Measurements from ENCODE around the gene ODAD2.

ODAD2 gene
- total RNA-seq: 0 to 0.35 (median 0) reads per million in 3 donors

- H3K27ac ChIP-seq (ENCODE audit: insufficient read depth, low read length, poor library complexity, severe bottlenecking): no peak within 1 kb of the TSS
These were observed at the start of gene ODAD2 for GRCh38 chr10:27998954-27999275. Gene ODAD2 (minus strand): TSS chr10:27999079. CDS start chr10:27995142, 3,937 bp downstream.

GRCh38 chr10:28047061-28047460, 48.2 kb upstream of the ODAD2 start:
- no peaks in the 10 kb centered on the region for H3K9me3 ChIP-seq (ENCODE audit: control insufficient read depth, low read length)
- H3K36me3 ChIP-seq (ENCODE audit: control insufficient read depth, insufficient read depth, low read length): no peaks in the 10 kb centered on the region
- no peak overlapping the region for H3K27ac ChIP-seq (ENCODE audit: insufficient read depth, low read length, poor library complexity, severe bottlenecking)
- DNase-seq: no peak
- H3K27me3 ChIP-seq (replicated peaks; ENCODE audit: control insufficient read depth, insufficient read depth, low read length, poor library complexity, severe bottlenecking): no peaks in the 10 kb centered on the region
- no peak overlapping the region for H3K4me3 ChIP-seq (ENCODE audit: insufficient read depth, low read depth, low read length, poor library complexity, severe bottlenecking)
- no peaks in the 10 kb centered on the region for H3K4me1 ChIP-seq (ENCODE audit: control insufficient read depth, insufficient read depth, low read length, poor library complexity, severe bottlenecking)

More at GRCh38 chr10:27998954-27999275, at the start of gene ODAD2:
- Histone ChIP-seq H3K9me3 (ENCODE audit: control insufficient read depth, low read length) (no peaks in the 10 kb centered on the region), H3K4me3 (ENCODE audit: insufficient read depth, low read depth, low read length, poor library complexity, severe bottlenecking) (peak within 1 kb of the TSS; percentile 57), H3K4me1 (ENCODE audit: control insufficient read depth, insufficient read depth, low read length, poor library complexity, severe bottlenecking) (no peaks in the 10 kb centered on the region), H3K27me3 (replicated peaks; ENCODE audit: control insufficient read depth, insufficient read depth, low read length, poor library complexity, severe bottlenecking) (peaks cover 5% of the 10 kb centered on the region), H3K36me3 (ENCODE audit: control insufficient read depth, insufficient read depth, low read length) (no peaks in the 10 kb centered on the region)
- no peak for DNase-seq

GRCh38 chr10:28046579-28046978, 47.7 kb upstream of the ODAD2 start:
- Histone ChIP-seq H3K27me3 (replicated peaks; ENCODE audit: control insufficient read depth, insufficient read depth, low read length, poor library complexity, severe bottlenecking) (no peaks in the 10 kb centered on the region), H3K36me3 (ENCODE audit: control insufficient read depth, insufficient read depth, low read length) (no peaks in the 10 kb centered on the region), H3K9me3 (ENCODE audit: control insufficient read depth, low read length) (no peaks in the 10 kb centered on the region), H3K27ac (ENCODE audit: insufficient read depth, low read length, poor library complexity, severe bottlenecking) (no peak overlapping the region), H3K4me1 (ENCODE audit: control insufficient read depth, insufficient read depth, low read length, poor library complexity, severe bottlenecking) (no peaks in the 10 kb centered on the region), H3K4me3 (ENCODE audit: insufficient read depth, low read depth, low read length, poor library complexity, severe bottlenecking) (no peak overlapping the region)
- no peak for DNase-seq

GRCh38 chr10:28043941-28044340, 45.1 kb upstream of the ODAD2 start:
- H3K4me3 ChIP-seq (ENCODE audit: insufficient read depth, low read depth, low read length, poor library complexity, severe bottlenecking): no peak overlapping the region
- no peaks in the 10 kb centered on the region for H3K9me3 ChIP-seq (ENCODE audit: control insufficient read depth, low read length)
- H3K27me3 ChIP-seq (replicated peaks; ENCODE audit: control insufficient read depth, insufficient read depth, low read length, poor library complexity, severe bottlenecking): peaks cover 4% of the 10 kb centered on the region
- H3K36me3 ChIP-seq (ENCODE audit: control insufficient read depth, insufficient read depth, low read length): no peaks in the 10 kb centered on the region
- no peaks in the 10 kb centered on the region for H3K4me1 ChIP-seq (ENCODE audit: control insufficient read depth, insufficient read depth, low read length, poor library complexity, severe bottlenecking)
- no peak overlapping the region for H3K27ac ChIP-seq (ENCODE audit: insufficient read depth, low read length, poor library complexity, severe bottlenecking)
- no peak for DNase-seq

GRCh38 chr10:28036587-28036986, 37.7 kb upstream of the ODAD2 start:
- no peak overlapping the region for H3K4me3 ChIP-seq (ENCODE audit: insufficient read depth, low read depth, low read length, poor library complexity, severe bottlenecking)
- no peak overlapping the region for H3K27ac ChIP-seq (ENCODE audit: insufficient read depth, low read length, poor library complexity, severe bottlenecking)
- no peaks in the 10 kb centered on the region for H3K4me1 ChIP-seq (ENCODE audit: control insufficient read depth, insufficient read depth, low read length, poor library complexity, severe bottlenecking)
- H3K36me3 ChIP-seq (ENCODE audit: control insufficient read depth, insufficient read depth, low read length): no peaks in the 10 kb centered on the region
- DNase-seq: no peak
- peaks cover 4% of the 10 kb centered on the region for H3K27me3 ChIP-seq (replicated peaks; ENCODE audit: control insufficient read depth, insufficient read depth, low read length, poor library complexity, severe bottlenecking)
- H3K9me3 ChIP-seq (ENCODE audit: control insufficient read depth, low read length): no peaks in the 10 kb centered on the region

GRCh38 chr10:28020993-28021982, 22.4 kb upstream of the ODAD2 start:
- H3K27ac ChIP-seq (ENCODE audit: insufficient read depth, low read length, poor library complexity, severe bottlenecking): no peak overlapping the region
- H3K9me3 ChIP-seq (ENCODE audit: control insufficient read depth, low read length): no peaks in the 10 kb centered on the region
- no peak for DNase-seq
- H3K4me3 ChIP-seq (ENCODE audit: insufficient read depth, low read depth, low read length, poor library complexity, severe bottlenecking): no peak overlapping the region
- no peaks in the 10 kb centered on the region for H3K27me3 ChIP-seq (replicated peaks; ENCODE audit: control insufficient read depth, insufficient read depth, low read length, poor library complexity, severe bottlenecking)
- no peaks in the 10 kb centered on the region for H3K36me3 ChIP-seq (ENCODE audit: control insufficient read depth, insufficient read depth, low read length)
- H3K4me1 ChIP-seq (ENCODE audit: control insufficient read depth, insufficient read depth, low read length, poor library complexity, severe bottlenecking): no peaks in the 10 kb centered on the region

- no peak for DNase-seq
- H3K4me1 ChIP-seq (ENCODE audit: control insufficient read depth, insufficient read depth, low read length, poor library complexity, severe bottlenecking): no peaks in the 10 kb centered on the region
- H3K27ac ChIP-seq (ENCODE audit: insufficient read depth, low read length, poor library complexity, severe bottlenecking): no peak overlapping the region
- H3K4me3 ChIP-seq (ENCODE audit: insufficient read depth, low read depth, low read length, poor library complexity, severe bottlenecking): no peak overlapping the region
- H3K9me3 ChIP-seq (ENCODE audit: control insufficient read depth, low read length): no peaks in the 10 kb centered on the region
- no peaks in the 10 kb centered on the region for H3K36me3 ChIP-seq (ENCODE audit: control insufficient read depth, insufficient read depth, low read length)
- no peaks in the 10 kb centered on the region for H3K27me3 ChIP-seq (replicated peaks; ENCODE audit: control insufficient read depth, insufficient read depth, low read length, poor library complexity, severe bottlenecking)
These were observed 21.4 kb upstream of the ODAD2 start for GRCh38 chr10:28020080-28020860.

- no peaks in the 10 kb centered on the region for H3K36me3 ChIP-seq (ENCODE audit: control insufficient read depth, insufficient read depth, low read length)
- no peak for DNase-seq
- H3K4me3 ChIP-seq (ENCODE audit: insufficient read depth, low read depth, low read length, poor library complexity, severe bottlenecking): no peak overlapping the region
- no peak overlapping the region for H3K27ac ChIP-seq (ENCODE audit: insufficient read depth, low read length, poor library complexity, severe bottlenecking)
- no peaks in the 10 kb centered on the region for H3K4me1 ChIP-seq (ENCODE audit: control insufficient read depth, insufficient read depth, low read length, poor library complexity, severe bottlenecking)
- H3K9me3 ChIP-seq (ENCODE audit: control insufficient read depth, low read length): no peaks in the 10 kb centered on the region
- no peaks in the 10 kb centered on the region for H3K27me3 ChIP-seq (replicated peaks; ENCODE audit: control insufficient read depth, insufficient read depth, low read length, poor library complexity, severe bottlenecking)
These were observed 15.8 kb upstream of the ODAD2 start for GRCh38 chr10:28014651-28015050.

- no peaks in the 10 kb centered on the region for H3K36me3 ChIP-seq (ENCODE audit: control insufficient read depth, insufficient read depth, low read length)
- no peaks in the 10 kb centered on the region for H3K27me3 ChIP-seq (replicated peaks; ENCODE audit: control insufficient read depth, insufficient read depth, low read length, poor library complexity, severe bottlenecking)
- no peak overlapping the region for H3K4me3 ChIP-seq (ENCODE audit: insufficient read depth, low read depth, low read length, poor library complexity, severe bottlenecking)
- H3K27ac ChIP-seq (ENCODE audit: insufficient read depth, low read length, poor library complexity, severe bottlenecking): no peak overlapping the region
- no peaks in the 10 kb centered on the region for H3K9me3 ChIP-seq (ENCODE audit: control insufficient read depth, low read length)
- no peak for DNase-seq
- H3K4me1 ChIP-seq (ENCODE audit: control insufficient read depth, insufficient read depth, low read length, poor library complexity, severe bottlenecking): no peaks in the 10 kb centered on the region
These were observed 14.2 kb upstream of the ODAD2 start for GRCh38 chr10:28012990-28013515.

GRCh38 chr10:28010821-28011220, 11.9 kb upstream of the ODAD2 start:
- Histone ChIP-seq H3K4me1 (ENCODE audit: control insufficient read depth, insufficient read depth, low read length, poor library complexity, severe bottlenecking) (no peaks in the 10 kb centered on the region), H3K27ac (ENCODE audit: insufficient read depth, low read length, poor library complexity, severe bottlenecking) (no peak overlapping the region)

More at GRCh38 chr10:28010821-28011220, 11.9 kb upstream of the ODAD2 start:
- H3K9me3 ChIP-seq (ENCODE audit: control insufficient read depth, low read length): no peaks in the 10 kb centered on the region
- H3K36me3 ChIP-seq (ENCODE audit: control insufficient read depth, insufficient read depth, low read length): no peaks in the 10 kb centered on the region
- DNase-seq: no peak
- no peaks in the 10 kb centered on the region for H3K27me3 ChIP-seq (replicated peaks; ENCODE audit: control insufficient read depth, insufficient read depth, low read length, poor library complexity, severe bottlenecking)
- H3K4me3 ChIP-seq (ENCODE audit: insufficient read depth, low read depth, low read length, poor library complexity, severe bottlenecking): no peak overlapping the region

All from effector memory CD4-positive, alpha-beta T cell (primary cell).